AG10803 (cell line): ENCODE measurements around the gene DOCK3.
"Not testable (repeated sequence)": the region's sequence is repeated elsewhere in the genome, so short reads cannot be mapped to it uniquely, and the experiment has no call there.

Source experiments
- DNase-seq: peaks from one replicate; pipeline ENCODE4 v3.0.0; 2010; ENCODE audit warnings: low read depth
- H3K4me3 ChIP-seq: 2 replicates; pipeline ENCODE4 v1.5.1; 2011; ENCODE audit warnings: mild to moderate bottlenecking, low read length, control low read depth
- TF ChIP-seq, protein P1 (sequence below): conservative IDR thresholded peaks from 2 replicates; pipeline ENCODE4 v1.5.1; 2011; ENCODE audit warnings: mild to moderate bottlenecking, low read length, control low read depth, inconsistent platforms

DOCK3 gene

DNA sequence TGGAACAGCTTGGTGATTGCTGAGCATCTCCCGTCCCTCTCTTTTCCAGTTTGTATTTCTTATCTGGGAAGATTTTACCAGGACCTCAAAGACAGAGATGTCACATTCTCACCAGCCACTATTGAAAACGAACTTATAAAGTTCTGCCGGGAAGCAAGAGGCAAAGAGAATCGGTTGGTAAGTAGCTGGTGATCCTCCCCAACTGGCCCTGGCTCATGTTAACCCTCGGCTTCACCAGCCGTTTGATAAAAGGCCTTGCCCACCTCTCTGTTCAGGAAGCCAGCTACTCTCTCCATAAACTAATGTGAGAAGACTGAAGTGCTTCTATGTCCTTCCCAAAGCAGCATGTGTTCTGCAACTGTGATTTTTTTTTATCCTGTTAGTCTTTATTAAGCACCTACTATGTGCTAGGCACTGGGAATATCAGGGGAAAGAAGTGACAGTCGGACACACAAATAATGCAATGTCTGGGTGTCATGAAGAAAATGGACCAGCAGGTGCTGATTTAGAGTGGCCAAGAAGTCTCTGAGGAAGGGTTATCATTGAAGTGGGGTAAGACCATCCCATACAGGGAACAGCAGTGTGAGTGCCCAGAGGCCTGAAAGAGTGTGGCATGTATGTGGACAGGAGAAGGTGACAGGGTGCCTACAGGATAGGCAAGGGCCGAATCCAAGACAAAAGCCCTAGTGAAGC lies 711.6 kb downstream of the DOCK3 start:
- TF ChIP-seq, protein P1, sequence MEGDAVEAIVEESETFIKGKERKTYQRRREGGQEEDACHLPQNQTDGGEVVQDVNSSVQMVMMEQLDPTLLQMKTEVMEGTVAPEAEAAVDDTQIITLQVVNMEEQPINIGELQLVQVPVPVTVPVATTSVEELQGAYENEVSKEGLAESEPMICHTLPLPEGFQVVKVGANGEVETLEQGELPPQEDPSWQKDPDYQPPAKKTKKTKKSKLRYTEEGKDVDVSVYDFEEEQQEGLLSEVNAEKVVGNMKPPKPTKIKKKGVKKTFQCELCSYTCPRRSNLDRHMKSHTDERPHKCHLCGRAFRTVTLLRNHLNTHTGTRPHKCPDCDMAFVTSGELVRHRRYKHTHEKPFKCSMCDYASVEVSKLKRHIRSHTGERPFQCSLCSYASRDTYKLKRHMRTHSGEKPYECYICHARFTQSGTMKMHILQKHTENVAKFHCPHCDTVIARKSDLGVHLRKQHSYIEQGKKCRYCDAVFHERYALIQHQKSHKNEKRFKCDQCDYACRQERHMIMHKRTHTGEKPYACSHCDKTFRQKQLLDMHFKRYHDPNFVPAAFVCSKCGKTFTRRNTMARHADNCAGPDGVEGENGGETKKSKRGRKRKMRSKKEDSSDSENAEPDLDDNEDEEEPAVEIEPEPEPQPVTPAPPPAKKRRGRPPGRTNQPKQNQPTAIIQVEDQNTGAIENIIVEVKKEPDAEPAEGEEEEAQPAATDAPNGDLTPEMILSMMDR: peak; percentile 14; the same call in 1 of the 2 replicates
- no peak for DNase-seq
- H3K4me3 ChIP-seq: peak overlapping the region; percentile 79

DNA sequence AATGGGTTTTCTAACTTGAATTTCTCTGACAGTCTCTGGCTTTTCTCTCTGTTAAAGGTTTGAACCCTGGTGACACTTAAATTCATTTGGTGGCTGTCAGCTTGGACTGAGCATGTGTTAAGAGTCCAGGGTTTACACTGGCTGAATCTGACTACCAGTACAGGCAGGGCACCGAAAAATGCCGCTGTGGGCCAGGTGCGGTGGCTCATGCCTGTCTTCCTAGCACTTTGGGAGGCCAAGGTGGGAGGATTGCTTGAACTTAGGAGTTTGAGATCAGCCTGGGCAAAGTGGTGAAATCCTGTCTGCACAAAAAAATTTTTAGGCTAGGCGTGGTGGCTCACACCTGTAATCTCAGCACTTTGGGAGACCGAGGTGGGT lies 712.1 kb downstream of the DOCK3 start:
- DNase-seq: no peak
- H3K4me3 ChIP-seq: peak overlapping the region; percentile 79
- TF ChIP-seq, protein P1: no peak

DNA sequence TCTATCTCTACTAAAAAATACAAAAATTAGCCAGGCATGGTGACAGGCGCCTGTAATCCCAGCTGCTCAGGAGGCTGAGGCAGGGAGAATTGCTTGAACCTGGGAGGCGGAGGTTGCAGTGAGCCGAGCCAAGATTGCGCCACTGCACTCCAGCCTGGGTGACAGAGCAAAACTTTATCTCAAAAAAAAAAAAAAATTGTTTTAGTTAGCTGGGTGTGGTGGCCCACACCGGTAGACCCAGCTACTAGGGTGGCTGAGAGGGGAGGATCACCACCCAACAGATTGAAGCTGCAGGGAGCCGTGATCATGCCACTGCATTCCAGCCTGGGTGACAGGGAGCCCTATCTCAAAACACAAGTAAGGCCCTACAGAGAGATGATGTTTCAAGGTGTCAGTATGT lies 712.6 kb downstream of the DOCK3 start:
- DNase-seq: not testable (repeated sequence)

DNA sequence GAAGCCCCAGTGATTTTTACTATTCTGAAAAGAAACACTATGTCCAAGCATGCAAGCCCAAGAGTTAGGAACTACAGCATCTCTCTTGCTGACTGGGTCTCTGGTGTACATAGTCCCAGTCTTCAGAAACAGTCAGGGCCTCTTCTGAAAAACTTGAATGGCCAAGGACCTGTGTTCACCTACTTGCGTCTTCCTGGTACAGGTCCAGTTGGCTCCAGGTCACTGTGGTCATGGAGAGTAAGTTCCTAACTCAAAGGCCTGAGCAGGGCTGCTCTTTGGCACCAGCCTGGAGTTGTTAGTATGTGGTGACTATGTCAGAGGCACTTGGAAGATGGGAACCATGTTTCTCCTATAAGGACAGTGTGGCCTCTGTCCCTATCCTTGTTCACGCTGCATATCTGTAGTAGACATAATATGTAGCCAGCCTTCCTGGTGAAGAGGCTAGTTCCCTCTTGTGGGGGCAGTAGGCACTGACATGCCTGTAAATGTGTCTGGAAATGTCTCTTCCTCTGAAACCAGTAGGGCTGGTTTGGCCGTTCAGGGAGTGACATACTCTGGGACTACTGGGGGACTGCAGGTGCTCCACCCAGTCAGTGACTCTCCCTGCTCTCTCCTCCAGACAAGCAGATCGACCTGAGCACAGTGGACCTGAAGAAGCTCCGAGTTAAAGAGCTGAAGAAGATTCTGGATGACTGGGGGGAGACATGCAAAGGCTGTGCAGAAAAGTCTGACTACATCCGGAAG lies 713.7 kb downstream of the DOCK3 start:
- no peak overlapping the region for H3K4me3 ChIP-seq
- DNase-seq: no peak
- TF ChIP-seq, protein P1: no peak; the same call in 1 of the 2 replicates

More for the DNA sequence above, 712.6 kb downstream of the DOCK3 start:
- not testable (repeated sequence) for H3K4me3 ChIP-seq

DNA sequence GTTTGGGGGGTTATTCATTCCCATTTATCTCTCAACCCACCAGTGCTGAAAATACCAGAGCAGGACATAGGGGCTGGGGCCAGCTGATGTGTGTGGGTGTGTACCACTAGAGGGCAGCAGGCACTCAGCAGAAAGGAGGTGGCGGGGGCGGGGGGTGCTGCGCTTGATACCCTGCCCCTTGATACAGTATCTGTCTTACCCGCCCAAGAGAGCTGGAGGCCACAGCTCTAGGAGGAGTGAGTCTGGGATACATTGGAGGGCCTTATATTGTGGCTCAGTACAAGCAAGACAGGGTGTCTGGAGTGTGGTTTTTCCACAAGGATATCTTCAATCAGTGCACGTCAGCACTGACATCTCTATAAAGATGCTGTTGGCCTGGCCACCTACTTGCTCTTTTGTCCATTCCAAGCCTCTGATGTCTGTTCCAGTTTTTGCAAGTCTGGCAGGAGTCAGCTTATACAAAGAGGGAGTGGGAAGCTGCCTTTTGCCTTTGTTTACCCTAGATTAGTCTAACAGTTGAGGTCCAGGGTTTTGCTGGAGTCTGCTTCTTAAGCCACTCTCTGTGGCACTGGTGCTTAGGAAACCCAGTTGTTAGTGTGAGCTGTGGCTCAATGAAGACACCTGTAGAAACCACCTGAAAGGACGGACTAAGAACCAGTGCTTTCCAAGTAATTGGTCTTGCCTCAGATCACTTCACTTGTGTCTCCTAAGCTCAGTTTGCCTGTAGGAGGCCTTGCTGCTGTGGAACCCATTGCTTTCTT lies 714.9 kb downstream of the DOCK3 start:
- no peak overlapping the region for H3K4me3 ChIP-seq
- TF ChIP-seq, protein P1: peak; percentile 76
- DNase-seq: peak; percentile 46

DNA sequence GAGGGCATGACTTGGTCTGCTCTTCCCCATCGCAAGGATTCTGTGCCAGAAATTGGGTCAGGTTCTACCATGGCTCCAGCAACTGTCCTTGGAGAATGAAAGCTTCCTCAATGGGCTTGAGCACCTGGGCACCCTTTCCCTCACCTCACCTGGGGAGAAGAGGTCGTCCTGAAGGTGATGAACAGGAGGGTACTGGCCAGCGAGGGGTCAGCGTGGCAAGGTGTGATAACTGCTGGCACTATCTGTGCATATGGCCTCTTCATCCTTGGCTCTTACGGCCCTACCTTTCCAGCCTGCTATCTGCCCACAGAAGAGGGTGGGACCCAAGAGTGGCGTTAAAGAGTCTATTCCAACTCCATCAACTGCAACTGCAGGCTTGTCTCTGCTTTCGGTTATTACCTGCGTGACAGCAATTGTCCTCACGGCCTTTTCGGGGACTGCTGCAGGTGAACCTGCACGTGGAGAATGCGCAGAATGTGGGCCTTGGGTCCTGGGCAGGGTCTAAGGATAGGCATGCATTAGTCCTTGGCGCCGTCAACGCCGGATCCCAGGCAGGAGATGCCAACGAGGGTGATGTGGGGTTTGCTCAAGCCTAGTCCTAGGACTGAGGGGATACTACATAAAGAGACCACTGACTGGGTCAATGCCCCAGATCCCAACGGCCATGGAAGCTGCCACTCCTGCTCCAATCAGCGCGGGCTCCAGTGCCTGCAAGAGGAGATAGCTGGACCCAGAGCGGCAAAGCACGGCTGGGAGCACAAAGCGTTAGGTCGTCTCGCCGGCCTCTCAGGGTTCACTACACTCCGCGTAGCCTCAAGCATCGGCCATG lies 715.7 kb downstream of the DOCK3 start:
- DNase-seq: no peak
- TF ChIP-seq, protein P1: peak; percentile 76; the same call in 1 of the 2 replicates
- H3K4me3 ChIP-seq: peak overlapping the region; percentile 52
